HCT116 (cell line): Measurements from ENCODE around the gene FMO4.

Source experiments
- ATF3 ChIP-seq: IDR thresholded peaks from 2 replicates; pipeline ENCODE4 v1.6.1; 2012
- POLR2AphosphoS5 ChIP-seq: IDR thresholded peaks from 2 replicates; pipeline ENCODE4 v1.6.1; 2011; ENCODE audit warnings: mild to moderate bottlenecking, low read depth, low read length, moderate library complexity
- TF ChIP-seq, protein P1 (sequence below), 3 experiments: fragments of 200-600 bp in 1 of 3; sonication (generic) in 1 of 3; IDR thresholded peaks in 2 of 3; conservative IDR thresholded peaks in 1 of 3; 2 replicates each; pipeline ENCODE4 v1.5.1; 2012 to 2017; ENCODE audit warnings: low read depth in 2 of 3, low read length in 2 of 3, antibody characterized with exemption in 1 of 3, borderline replicate concordance in 1 of 3, control low read depth in 1 of 3, mild to moderate bottlenecking in 1 of 3, mixed read lengths in 1 of 3, mixed run types in 1 of 3, moderate library complexity in 1 of 3; ENCODE audit not compliant: insufficient read depth in 1 of 3
- TF ChIP-seq, protein P2 (sequence below): IDR thresholded peaks from 2 replicates; pipeline ENCODE4 v1.6.1; 2012

- TF ChIP-seq, protein P1, sequence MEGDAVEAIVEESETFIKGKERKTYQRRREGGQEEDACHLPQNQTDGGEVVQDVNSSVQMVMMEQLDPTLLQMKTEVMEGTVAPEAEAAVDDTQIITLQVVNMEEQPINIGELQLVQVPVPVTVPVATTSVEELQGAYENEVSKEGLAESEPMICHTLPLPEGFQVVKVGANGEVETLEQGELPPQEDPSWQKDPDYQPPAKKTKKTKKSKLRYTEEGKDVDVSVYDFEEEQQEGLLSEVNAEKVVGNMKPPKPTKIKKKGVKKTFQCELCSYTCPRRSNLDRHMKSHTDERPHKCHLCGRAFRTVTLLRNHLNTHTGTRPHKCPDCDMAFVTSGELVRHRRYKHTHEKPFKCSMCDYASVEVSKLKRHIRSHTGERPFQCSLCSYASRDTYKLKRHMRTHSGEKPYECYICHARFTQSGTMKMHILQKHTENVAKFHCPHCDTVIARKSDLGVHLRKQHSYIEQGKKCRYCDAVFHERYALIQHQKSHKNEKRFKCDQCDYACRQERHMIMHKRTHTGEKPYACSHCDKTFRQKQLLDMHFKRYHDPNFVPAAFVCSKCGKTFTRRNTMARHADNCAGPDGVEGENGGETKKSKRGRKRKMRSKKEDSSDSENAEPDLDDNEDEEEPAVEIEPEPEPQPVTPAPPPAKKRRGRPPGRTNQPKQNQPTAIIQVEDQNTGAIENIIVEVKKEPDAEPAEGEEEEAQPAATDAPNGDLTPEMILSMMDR (IDR thresholded peaks at IDR 0.05 in 2 of 3, conservative IDR thresholded peaks at IDR 0.05 in 1 of 3; ENCODE audit: borderline replicate concordance in 1 of 3, insufficient read depth in 1 of 3, low read depth in 2 of 3, low read length in 2 of 3) = no peak
- TF ChIP-seq ATF3 (no peak), POLR2AphosphoS5 (no peak)
- TF ChIP-seq, protein P2, sequence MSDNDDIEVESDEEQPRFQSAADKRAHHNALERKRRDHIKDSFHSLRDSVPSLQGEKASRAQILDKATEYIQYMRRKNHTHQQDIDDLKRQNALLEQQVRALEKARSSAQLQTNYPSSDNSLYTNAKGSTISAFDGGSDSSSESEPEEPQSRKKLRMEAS = no peak
Observed at GRCh38 chr1:171345536-171345935, 31.6 kb downstream of the FMO4 start.
